Fibroblast of skin of left biceps (primary cell): ENCODE measurements around the gene GRIN1.

Experiments used
- DNase-seq, 2 experiments: peaks; one replicate each; pipeline ENCODE4 v3.0.0-alpha.2; 2013; ENCODE audit warnings: low read depth in 2 of 2

The GRIN1 gene

GRCh38 chr9:137148242-137148641 is 9.3 kb downstream of the GRIN1 start:
- no peak for DNase-seq

DNA sequence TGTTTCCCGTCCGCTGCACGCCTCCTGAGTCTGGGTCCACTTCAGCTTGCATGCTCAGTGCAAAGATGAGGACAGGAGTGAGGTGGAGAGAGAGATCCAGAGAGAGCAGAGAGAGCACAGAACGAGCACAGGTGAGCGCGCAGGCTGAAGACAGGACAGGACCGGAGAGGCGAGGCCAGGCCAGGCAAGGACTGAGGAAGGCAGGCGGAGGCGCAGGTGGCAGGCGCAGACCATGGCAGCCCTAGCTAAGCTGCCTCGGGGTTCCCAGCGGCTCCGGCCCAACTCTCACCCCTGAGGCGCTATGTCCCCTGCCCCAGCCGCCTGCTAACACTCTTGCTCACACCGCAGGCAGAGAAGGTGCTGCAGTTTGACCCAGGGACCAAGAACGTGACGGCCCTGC is 9.7 kb downstream of the GRIN1 start:
- DNase-seq, result no peak

- no peak for DNase-seq
Measured at GRCh38 chr9:137149363-137149762, 10.4 kb downstream of the GRIN1 start.

DNA sequence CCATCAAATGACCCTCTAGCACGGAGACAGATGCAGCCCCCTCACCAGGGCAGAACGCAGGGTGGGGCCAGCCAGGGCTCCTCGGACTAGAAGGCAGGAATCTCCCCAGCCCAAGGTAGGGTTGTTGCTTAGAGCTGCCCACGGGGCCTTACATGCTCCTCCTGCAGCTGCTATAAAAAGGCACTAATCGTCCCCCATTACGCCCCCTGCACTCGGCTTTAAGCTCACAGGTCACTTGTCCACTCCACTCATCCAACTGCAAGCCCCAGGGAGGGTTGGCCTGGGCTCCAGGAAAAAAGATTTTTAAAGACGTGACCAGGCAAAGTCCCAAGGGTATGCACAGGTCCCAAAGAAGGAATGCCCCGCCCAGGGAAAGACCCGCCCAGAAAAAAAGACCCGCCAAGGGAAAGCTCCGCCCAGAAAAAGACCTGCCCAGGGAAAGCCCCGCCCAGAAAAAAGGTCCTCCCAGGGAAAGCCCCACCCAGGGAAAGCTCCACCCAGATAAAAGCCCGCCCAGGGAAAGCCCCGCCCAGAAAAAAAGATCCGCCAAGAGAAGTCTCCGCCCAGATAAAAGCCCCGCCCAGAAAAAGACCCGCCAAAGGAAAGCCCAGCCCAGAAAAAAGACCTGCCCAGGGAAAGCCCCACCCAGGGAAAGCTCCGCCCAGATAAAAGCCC is 11.1 kb downstream of the GRIN1 start:
- no peak for DNase-seq

DNA sequence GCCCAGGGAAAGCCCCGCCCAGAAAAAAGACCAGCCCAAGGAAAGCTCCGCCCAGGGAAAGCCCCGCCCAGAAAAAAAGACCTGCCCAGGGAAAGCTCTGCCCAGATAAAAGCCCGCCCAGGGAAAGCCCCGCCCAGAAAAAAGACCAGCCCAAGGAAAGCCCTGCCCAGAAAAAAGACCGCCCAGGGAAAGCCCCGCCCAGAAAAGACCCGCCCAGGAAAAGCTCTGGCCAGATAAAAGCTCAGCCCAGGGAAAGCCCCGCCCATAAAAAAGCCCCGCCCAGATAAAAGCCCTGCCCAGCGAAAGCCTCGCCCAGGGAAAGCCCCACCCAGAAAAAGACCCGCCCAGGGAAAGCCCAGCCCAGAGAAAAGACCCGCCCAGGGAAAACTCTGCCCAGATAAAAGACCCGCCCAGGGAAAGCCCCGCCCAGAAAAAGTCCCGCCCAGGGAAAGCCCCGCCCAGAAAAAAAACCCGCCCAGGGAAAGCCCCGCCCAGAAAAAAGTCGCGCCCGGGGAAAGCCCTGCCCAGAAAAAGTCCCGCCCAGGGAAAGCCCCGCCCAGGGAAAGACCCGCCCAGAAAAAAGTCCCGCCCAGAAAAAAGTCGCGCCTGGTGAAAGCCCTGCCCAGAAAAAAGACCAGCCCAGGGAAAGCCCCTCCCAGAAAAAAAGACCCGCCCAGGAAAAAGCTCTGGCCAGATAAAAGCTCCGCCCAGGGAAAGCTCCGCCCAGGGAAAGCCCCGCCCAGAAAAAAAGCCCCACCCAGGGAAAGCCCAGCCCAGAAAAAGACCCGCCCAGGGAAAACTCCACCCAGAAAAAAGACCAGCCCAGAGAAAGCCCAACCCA is 11.9 kb downstream of the GRIN1 start:
- no peak for DNase-seq

GRCh38 chr9:137152844-137153405 is 14.0 kb downstream of the GRIN1 start:
- DNase-seq, result no peak

DNA sequence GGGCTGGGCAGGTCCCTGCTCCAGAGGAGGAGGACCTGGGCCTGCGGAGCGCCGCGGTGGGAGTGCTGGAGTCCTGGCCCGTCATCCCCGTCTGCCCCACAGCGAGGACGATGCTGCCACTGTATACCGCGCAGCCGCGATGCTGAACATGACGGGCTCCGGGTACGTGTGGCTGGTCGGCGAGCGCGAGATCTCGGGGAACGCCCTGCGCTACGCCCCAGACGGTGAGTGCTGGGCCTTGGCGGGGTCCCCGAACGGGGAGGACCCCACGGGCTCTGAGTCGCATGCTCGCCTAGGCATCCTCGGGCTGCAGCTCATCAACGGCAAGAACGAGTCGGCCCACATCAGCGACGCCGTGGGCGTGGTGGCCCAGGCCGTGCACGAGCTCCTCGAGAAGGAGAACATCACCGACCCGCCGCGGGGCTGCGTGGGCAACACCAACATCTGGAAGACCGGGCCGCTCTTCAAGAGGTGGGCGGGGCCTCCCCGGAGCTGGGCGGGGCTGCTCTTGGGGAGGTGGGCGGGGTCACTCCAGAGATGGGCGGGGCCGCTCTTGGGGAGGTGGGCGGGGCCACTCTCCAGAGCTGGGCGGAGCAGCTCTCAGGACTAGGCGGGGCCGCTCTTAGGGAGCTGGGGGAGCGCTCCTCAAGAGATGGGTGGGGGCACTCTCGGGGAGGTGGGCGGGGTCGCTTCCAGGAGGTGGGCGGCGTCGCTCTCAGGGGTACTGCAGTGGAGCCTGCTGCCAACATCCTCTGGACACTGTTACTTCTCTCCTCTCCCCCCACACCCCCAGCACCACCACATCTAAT is 17.8 kb downstream of the GRIN1 start:
- peak in 1 of 2 experiments; percentile 9 for DNase-seq

DNA sequence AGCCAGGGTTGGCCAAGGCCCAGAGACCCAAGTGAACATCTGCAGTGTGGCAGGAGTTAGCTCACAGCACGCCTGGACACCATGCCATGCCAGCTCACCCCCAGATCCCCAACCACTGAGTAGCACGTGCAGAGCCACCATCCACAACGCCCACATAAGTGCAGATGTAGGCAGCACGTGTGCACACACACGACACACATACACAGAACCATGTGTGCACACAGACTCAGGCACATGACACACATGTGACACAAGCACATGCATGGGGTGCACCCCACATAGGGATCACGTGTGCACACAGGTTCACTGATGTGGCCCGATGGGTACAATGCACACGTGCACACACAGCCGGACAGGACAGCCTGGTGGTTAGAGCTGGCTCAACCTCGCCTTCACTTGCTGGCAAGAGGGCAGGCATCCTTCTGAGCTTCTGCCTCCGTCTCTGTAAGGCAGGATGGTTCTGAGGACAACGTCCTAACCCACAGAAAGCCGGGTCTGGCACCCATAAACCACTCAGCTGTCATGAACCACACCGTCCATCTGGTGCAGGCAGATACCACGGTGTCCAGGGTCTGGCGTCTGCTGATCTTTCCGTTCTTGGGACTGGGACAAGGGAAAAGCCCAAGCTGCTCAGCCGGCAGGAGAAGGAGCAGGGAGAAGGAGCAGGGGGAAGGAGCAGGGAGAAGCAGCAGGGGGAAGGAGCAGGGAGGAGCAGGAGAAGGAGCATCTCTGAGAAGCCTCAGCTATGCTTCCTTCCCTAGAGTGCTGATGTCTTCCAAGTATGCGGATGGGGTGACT is 18.9 kb downstream of the GRIN1 start:
- DNase-seq, result no peak

DNA sequence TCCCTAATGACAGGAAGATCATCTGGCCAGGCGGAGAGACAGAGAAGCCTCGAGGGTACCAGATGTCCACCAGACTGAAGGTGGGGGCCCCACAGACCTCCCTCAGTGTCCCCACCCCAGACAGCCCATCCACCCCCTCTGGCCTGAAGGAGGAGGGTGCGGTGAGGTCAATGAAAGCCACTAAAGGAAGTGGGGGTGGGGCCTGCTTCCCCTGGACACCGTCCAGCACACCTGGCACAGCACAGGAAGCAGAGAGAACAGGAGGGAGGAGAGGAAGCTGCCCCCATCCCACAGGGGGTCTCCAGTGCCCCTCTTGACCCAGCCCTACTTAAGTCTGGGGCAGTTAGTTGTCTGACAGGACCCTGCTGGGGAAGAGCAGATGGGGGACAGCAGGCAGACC is 19.7 kb downstream of the GRIN1 start:
- no peak for DNase-seq

GRCh38 chr9:137159105-137160053 is 20.4 kb downstream of the GRIN1 start:
- no peak for DNase-seq

- DNase-seq, result no peak
Measured at GRCh38 chr9:137160054-137160425, 21.1 kb downstream of the GRIN1 start.

GRCh38 chr9:137160716-137161557 is 22.0 kb downstream of the GRIN1 start:
- no peak for DNase-seq

GRCh38 chr9:137161558-137162486 is 22.9 kb downstream of the GRIN1 start:
- DNase-seq, result no peak

DNA sequence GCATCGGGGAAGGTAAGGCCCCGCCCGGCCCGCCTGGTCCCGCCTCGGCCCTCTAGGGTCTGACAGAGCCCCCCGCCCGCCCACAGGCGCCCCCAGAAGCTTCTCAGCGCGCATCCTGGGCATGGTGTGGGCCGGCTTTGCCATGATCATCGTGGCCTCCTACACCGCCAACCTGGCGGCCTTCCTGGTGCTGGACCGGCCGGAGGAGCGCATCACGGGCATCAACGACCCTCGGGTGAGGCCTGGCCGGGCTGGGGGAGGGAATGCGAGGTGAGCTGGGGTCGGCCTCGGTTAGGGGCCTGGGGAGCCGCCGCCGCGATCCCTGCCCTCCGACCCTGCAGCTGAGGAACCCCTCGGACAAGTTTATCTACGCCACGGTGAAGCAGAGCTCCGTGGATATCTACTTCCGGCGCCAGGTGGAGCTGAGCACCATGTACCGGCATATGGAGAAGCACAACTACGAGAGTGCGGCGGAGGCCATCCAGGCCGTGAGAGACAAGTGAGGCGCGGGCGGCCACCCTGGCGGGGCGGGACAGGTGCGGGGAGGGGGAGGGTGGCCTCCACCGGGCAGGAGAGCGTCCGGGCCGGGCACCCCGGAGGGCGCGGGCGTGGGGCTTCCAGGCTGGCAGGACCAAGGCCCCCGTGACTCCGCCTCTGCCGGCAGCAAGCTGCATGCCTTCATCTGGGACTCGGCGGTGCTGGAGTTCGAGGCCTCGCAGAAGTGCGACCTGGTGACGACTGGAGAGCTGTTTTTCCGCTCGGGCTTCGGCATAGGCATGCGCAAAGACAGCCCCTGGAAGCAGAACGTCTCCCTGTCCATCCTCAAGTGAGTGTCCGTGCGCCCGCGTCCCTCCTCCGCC is 23.8 kb downstream of the GRIN1 start:
- no peak for DNase-seq

GRCh38 chr9:137163365-137163715 is 24.4 kb downstream of the GRIN1 start:
- DNase-seq, result no peak

DNA sequence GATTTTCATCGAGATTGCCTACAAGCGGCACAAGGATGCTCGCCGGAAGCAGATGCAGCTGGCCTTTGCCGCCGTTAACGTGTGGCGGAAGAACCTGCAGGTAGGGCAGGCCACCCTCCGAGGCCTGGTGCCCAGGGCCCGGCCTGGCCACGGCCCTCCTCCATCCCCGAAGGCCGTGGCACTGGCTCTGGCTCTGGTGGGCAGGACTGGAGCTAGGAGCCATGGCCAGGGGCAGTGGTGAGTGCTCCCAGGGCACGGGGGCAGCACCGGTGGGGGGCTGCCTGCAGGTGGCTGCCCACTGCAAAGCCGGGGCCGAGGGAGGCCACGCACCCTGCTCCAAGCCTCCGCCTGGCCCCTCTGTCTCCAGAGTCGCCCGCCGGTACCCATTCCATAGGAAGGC is 24.9 kb downstream of the GRIN1 start:
- no peak for DNase-seq
